Stimulated activated CD8-positive, alpha-beta memory T cell treated with anti-CD3 and anti-CD28 coated beads, Interleukin-12 subunit alpha, Interleukin-12 subunit beta, amount 100 ng/mL, for 24 hours (primary cell): Measurements from ENCODE around the gene TLCD1.

ENCODE experiments used
- DNase-seq: peaks from one replicate; pipeline ENCODE4 v3.0.0-alpha.2; 2020; ENCODE audit errors: extremely low read depth

The TLCD1 gene

GRCh38 chr17:28712705-28713415 lies 13.2 kb downstream of the TLCD1 start:
- no peak for DNase-seq

GRCh38 chr17:28712032-28712704 lies 13.9 kb downstream of the TLCD1 start:
- DNase-seq, result no peak

- DNase-seq, result no peak
Observed at GRCh38 chr17:28711723-28712031, 14.4 kb downstream of the TLCD1 start, which contains the start of gene PROCA1. PROCA1 (minus strand) TSS chr17:28711888; CDS start chr17:28711660, 228 bp downstream.

- DNase-seq, result no peak
Observed at GRCh38 chr17:28710861-28711722, 14.9 kb downstream of the TLCD1 start.

- no peak for DNase-seq
Observed at GRCh38 chr17:28707339-28707720, 18.7 kb downstream of the TLCD1 start.

GRCh38 chr17:28706471-28707338 lies 19.3 kb downstream of the TLCD1 start:
- no peak for DNase-seq

GRCh38 chr17:28705728-28706334 lies 20.2 kb downstream of the TLCD1 start:
- DNase-seq, result no peak

GRCh38 chr17:28705074-28705659 lies 20.9 kb downstream of the TLCD1 start:
- no peak for DNase-seq

- DNase-seq, result no peak
Observed at GRCh38 chr17:28704219-28704858, 21.7 kb downstream of the TLCD1 start.

GRCh38 chr17:28703552-28704218 lies 22.3 kb downstream of the TLCD1 start:
- no peak for DNase-seq

GRCh38 chr17:28702752-28703150 lies 23.3 kb downstream of the TLCD1 start:
- no peak for DNase-seq

GRCh38 chr17:28702026-28702751 lies 23.8 kb downstream of the TLCD1 start:
- no peak for DNase-seq

- no peak for DNase-seq
Observed at GRCh38 chr17:28700830-28701492, 25.1 kb downstream of the TLCD1 start.

GRCh38 chr17:28700278-28700677 lies 25.8 kb downstream of the TLCD1 start:
- DNase-seq, result no peak

GRCh38 chr17:28698253-28698941 lies 27.6 kb downstream of the TLCD1 start:
- DNase-seq, result no peak

GRCh38 chr17:28693869-28694268 lies 32.2 kb downstream of the TLCD1 start:
- no peak for DNase-seq

GRCh38 chr17:28689011-28689410 lies 37.0 kb downstream of the TLCD1 start:
- DNase-seq, result no peak

- DNase-seq, result no peak
Observed at GRCh38 chr17:28688481-28688880, 37.6 kb downstream of the TLCD1 start.
